NT2/D1 (cell line): ENCODE data around the gene MAST4.

Source experiments
- SUZ12 ChIP-seq: IDR thresholded peaks from 2 replicates; pipeline ENCODE4 v1.6.1; 2011; ENCODE audit not compliant: insufficient read length, insufficient read depth; ENCODE audit errors: extremely low read depth
- YY1 ChIP-seq: IDR thresholded peaks from 2 replicates; pipeline ENCODE4 v1.6.1; 2011; ENCODE audit not compliant: insufficient read length, insufficient read depth

DNA sequence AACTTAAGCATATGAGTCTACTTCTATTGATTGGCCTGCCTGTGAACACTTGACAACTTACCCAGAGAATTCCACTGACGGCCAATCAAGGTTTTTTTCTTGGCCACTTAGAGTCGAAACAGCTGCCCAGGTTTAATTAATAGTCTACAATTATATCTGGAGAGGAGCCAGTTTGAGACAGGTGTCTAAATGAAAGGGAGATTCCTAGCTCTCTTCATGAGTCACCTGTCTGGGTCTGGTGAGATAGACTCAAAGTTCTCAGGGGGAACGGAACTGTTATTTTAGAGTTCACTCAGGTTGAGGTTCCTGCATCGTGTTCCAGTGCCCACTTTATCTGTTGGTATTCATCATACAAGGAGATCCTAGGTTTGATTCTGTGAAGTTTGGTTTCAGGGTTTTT is 489.4 kb downstream of the MAST4 start:
- TF ChIP-seq SUZ12 = no peak
- no peak for TF ChIP-seq YY1
